Activated CD4-positive, alpha-beta T cell treated with anti-CD3 and anti-CD28 coated beads, Interleukin-2, amount 50 U/mL, for 24 hours (primary cell): Measurements from ENCODE around the gene LOXL1.

Source experiments
- DNase-seq, 2 donors: peaks; one replicate each; pipeline ENCODE4 v3.0.0-alpha.2; 2020; ENCODE audit warnings: low read depth in 1 of 2, low spot score in 1 of 2

The LOXL1 gene

DNA sequence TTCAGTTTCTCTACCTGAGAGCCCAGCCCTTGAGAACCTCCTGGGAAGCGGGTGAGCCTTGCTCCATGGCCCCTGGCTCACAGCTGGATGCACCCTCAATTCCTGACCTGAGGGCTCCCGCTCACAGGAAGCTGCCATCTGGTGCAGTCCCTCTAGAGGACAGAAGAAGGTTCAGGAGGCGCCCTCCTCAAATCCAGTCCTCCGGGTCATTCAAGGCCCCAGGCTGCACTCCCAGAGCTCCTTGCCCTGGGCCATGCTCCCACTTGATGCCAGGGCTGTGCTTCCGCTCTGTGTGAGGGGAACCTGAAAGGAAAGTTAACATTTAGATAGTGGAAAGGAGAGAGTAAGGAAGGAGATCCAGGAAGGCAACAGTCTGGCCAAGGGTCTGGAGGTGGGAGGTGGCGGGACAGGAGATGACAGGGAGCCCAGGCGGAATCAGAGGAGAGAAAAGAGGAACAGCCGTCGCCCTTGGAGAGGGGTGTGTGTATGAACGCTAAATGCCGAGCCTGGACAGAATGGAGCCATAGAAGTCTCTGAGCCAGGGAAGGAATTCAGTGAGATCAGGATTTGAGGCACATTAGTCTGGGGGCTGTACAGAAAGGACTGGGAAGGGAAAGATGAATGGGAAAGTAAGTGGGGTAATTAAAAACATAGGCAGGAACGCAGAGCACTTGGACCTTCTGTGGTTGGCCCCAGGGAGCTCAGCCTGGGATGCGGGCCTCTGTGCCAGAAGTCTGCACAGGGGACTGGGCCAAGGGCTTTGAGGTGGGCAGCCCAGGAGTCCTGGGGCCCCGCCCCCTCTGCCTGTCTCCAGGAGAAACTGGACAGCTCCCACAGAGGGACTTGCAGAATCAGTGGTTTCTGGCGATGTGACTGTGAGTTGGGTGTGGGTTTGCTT, 26.8 kb upstream of the LOXL1 start:
- no peak for DNase-seq

DNA sequence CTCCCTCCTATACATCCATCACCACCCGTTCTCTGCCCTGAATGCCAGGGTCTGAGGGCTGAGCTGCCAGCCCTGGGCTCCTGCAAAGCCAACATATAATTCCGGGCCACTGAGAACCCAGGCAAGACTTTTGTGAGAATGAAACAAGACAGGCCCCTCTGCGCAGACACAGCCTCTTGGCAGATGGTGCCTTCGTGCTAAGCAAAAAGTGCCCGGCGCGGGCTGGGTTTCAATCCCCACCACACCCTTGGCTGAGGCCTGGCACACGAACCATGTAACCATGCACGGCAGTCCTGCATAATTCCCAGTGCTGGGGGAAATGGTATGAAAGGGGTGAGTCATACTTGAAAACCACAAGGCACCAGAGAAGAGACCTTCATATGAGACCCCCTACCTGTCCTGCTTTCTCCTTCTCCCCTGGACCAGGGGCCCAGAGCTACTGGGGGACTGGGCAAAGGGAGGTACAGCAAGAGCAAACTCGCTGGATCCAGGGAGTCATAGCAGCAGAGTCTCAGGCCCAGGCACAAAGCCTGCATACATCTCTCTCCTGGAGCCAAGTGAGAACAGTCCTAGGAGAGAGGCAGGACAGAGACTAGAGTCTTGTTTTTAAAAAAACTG, 26.1 kb upstream of the LOXL1 start:
- DNase-seq, result no peak

DNA sequence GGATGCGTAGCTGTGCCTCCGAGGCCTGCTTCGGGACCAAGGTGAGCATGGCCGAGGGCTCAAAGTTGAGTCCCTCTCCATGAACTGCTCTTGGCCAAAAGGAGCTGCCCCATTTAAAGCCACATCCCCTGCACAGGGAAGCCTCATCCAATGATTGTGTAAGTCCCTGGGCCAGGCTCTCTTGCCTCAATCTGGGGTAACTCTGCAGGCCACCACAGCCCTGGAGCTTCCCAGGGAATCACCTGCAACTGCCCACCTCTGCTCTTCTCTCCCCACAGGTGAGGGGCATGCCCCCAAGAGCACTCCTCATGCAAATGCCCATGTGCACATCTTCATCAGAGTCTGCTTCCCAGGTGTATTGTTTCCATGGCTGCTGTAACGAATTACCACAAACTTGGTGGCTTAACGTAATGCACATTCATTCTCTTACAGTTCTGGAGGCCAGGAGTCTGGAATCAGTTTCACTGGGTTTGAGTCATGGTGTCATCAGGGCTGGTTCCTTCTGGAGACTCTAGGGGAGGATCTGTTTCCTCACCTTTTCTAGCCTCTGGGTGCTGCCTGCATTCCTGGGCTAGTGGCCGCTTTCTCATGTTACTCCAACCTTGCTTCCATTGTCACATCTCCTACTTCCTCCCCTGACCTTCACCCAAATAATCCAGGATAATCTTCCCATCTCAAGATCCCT, 25.0 kb upstream of the LOXL1 start:
- no peak for DNase-seq

DNA sequence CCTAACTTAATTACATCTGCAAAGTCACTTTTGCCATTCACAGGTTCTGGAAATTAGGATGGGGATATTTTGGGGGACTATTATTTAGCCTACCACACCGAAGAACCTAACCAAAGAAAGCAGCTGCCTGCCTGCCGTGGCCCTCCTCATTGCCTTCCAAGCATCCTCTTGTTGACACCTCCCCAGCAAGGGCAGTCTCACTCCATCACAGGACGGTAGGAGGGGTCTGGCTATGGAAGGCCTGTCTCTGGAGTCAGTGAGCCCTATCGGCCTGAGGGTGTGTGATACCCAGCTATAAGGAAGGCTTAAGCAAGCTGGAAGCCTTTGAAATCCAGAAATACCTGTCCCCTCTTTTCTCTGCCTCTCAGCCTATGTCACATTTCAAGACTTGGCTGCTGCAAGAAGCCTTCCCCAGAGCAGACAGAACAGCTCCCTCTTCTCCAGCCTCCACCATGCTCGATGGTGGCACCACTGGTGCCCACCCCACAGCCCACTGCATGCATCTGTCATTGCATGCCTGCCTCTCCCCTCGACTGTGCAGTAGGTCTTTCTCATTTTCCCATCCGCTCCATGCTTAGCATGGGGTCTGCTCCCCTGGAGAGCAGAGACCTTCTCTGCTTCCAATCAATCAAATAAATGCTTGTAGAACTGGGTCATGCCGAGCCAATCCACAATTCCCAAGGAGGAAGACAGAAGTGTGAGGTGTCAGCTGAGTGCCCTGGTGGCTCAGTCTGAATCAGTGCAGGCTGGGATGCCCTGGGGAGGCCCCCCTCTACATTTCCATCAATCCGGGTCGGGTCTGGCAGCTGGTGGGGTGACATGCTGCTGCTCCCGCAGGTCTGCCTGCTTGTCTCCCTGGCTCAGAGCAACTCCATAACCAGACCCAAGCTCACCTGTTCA, 23.9 kb upstream of the LOXL1 start:
- no peak for DNase-seq

DNA sequence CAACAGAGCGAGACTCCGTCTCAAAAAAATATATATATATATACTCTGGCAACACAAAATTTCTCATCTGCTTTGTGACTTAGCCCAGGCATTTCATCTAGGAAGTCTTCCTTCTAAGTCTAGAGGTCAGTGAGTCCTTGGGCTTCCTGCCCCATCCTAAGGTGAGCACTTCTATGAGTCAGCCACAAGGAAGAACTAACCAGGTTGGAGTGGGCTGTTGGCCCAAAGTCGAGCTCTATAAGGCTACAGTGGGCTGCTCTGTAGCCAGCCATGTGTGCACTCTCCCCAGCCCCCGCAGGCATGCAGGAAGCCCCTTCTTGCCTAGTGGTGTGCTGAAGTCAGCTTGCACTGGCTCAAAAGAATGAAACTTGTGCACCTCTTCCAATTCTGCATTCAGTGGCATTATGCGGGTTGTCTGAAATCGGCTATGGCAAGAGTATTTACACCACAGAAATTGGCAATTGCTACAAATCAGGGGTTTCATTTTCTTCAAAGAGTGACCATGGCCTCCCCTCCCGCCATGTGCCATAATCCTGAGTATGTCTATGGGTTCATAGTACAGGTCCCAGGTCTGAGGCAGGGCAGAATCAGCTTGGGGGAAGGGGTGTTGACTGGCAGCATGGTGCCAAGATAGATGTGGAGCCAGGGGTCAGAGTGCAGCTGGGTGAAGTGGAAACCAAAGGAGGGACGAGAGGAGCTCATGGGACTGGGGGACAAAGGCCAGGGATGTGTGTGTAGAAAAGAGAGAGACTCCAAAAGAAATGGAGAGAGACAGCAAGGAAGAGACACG, 22.0 kb upstream of the LOXL1 start:
- no peak for DNase-seq

DNA sequence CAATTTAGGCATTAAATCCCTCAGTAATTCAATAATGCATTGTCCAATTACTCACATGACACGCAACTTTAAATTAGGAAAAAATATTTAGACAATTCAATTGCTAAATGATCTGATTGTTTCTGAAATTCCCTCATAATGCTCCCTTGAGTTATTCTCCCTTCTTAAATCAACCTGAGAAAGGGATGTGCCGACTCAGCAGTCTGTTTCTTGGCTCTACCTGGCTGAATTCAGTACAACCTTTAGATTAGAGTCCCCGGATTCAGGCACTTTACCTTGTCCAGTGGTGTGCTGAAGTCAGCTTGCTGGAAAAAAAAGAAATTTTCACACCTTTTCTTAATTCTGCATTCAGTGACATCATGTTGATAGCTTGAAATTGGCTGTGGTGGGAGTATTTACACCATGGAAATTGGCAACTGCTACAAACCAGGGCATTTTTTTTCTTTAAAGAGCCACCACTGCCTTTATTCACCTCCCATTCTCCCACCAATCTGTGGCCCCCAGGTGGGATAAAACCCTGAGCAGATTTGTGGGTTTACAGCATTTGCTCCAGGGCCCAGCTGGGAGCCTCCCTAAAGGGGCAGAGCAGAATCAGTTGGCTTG, 20.9 kb upstream of the LOXL1 start:
- DNase-seq, result no peak

DNA sequence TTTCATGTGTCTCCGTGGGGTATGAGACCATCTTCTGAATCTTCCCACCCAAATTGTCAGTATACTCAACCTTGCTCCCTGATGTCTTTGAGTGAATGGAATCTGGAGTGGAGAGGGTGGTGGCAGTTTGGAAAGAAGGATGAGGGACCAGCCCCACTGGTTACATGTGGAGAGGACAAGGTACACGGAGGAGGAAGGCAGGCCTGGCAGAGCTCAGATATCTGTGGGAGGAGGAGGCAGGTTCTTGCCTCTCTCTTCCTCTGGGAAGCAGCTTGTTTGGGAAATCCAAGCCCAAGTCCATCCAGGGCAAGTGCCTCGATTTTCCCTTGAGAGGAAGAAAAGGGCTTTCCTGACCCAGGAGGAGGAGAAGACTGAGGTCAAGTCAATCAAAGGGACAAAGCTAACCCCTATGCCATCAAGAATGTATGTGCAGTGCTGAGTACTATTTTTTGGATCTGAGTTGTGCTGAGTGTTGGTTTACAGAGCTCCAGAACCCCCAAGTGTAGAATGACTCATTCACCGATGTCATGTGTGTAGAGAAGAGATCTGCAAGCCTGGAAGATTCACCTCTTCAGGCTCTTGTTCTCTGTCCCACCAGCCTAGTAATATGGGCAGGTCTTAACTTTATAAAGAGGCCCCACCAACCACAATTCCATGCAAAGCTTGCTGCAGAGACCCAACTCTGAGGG, 19.8 kb upstream of the LOXL1 start:
- no peak for DNase-seq

DNA sequence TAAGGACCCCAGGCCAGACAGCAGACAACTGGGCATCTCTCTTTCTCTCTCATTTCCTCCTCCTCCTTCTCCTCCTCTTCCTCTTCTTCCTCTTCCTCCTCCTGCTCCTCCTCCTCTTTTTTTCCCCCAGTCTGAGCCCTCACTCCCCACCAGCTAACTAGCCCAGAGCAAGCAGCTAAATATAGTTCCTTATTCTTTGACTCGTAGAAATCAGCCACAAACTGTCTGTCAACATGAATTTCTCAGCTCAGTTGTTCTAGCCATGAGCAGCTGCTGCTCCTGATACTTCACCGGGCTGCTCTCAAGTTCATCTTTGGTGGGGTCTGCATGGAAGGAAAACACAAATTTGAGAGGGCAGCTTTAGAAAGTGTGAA, 19.2 kb upstream of the LOXL1 start:
- DNase-seq, result no peak

DNA sequence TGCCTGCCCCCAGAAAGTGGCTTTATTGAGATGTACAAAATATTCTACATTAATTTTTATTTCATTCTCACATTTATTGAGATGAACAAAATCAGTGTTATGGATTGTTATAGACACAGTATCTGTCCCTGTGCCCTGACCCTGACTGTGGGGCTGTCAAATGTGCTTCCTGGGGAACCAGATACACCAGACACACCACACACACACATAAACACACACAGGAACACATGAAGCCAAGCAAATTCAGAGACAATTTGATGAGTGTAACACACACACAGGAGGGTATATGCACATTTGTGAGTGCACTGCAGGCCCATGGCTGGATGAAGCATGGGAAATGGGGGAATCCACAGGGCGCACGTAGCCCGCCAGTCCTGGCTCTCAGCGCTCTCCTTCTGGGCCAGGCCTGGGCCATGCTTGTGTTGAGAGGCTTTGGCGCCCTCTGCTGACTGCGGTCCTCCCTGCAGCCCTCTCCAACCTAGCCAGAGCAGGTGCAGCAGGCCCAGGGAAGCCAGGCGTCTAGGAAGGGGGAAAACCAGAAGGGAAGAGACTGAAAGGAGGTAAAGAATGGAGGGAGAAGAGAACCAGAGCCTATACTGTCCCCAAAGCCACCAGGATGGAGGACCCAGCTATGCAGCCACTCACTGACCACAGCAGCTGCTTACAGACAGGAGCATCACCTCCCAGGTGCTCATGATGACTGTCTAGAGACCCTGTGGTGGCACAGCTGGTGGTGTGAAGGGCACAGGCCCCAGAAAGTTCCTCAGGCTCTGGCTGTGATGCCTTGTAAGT, 18.0 kb upstream of the LOXL1 start:
- peak; percentile 53 to 57 for DNase-seq

DNA sequence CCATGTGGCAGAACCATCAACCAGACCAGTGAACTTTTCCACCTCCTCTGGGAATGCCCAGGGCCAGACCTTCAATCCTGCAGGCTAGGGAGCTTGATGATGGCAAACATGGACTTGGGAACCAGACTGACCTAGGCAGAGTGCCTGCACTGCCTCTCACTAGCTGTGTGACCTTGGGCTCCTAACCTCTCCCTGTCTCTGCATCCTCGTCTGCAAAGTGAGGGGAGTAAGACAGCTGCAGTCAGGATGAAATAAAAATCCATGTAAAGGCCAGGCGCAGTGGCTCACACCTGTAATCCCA, 17.5 kb upstream of the LOXL1 start:
- DNase-seq, result no peak

DNA sequence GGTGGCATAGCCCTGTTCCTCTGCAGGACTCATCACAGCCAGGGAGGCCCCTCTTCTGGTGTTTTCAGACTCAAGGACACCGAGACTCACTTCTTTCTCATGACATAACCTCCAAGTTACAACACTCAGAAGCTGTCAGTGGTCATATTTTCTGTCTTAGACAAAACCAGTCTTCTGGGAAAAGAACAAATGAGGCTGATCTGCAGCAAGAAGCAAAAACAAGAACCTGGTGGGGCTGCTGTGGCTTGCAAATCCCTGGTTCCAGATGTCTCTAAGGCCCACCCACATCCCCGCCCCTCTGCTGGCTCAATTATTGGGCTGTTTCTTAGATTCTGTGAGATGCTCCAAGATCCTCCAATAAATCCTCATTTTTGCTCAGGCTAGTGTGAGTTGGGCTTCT, 16.6 kb upstream of the LOXL1 start:
- DNase-seq, result no peak

DNA sequence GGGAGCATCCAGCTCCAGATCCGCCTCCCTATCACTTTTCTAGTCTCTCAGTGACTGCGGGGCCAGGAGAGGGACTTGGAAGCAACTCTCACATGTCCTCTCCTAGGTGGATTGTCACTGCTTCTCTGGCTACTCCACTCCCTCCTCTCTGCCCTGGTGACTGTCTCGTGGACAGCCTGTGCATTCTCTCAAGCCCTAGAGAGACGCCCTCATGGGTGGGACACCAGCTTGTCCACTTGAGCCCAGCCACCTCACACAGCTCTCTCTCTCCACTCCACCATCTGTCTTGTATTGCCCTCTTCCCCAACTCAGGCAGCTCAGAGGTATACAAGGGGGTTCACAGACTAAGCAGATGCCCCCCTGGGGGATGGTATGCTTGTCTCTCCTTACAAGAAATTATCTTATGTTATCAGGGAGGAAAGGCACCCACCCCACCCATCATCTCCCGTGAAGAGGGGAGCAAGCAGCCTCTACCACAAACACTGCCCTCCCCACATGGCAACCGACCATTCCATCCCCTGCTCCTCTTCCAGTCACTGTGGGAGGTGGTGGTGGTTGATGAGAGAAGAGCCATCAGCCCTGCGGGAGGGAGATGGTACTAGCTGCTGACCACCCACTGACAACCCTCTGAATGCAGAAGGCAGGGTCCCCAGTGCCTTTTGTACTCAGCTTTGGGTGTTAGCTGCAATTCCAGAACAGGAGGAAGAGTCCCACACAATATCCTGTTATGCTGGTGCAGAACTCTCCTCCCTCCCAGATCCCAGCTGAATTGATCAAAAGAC, 15.5 kb upstream of the LOXL1 start:
- DNase-seq, result no peak

DNA sequence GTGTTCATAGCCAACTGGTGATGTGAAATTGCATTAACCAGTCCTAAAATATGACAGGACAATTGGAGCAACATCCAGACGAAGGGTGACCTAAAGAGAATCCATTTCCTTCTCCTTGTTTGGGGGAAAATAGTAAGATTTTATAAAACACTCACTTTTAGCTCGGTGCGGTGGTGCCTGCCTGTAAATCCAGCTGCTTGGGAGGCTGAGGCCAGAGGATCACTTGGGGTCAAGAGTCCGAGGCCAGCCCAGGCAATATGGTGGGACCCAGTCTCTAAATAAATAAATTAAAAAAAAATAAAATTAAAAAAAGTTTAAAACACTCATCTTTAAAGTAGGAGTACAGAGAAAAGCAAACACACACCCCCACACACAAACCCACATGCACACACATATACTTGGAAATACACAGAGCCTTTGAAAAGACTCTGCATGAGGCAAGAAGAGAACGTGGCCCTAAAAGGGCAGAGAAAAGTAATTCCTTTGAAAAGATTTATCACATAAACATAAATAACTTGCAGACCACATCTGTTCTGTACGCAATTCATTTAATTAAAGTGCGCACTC, 14.1 kb upstream of the LOXL1 start:
- DNase-seq, result no peak

DNA sequence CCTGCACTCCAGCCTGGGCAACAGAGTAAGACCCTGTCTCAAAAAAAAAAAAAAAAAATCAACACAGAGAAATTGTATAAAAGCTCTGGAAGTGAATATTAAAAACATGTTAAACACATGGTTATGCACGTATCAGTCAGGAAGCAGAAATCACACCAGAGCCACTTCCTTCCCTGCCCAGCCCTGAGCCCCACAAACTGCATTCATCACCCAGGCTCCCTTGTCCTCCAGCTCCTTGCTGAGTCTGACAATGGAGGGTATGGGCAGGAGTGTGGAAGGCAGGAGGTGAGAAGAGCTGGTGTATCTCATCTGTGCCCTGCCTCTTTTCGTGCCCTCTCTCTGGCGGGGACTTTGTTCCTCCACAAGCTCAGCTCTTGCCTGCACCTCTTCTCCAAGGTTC, 12.1 kb upstream of the LOXL1 start:
- DNase-seq, result no peak

DNA sequence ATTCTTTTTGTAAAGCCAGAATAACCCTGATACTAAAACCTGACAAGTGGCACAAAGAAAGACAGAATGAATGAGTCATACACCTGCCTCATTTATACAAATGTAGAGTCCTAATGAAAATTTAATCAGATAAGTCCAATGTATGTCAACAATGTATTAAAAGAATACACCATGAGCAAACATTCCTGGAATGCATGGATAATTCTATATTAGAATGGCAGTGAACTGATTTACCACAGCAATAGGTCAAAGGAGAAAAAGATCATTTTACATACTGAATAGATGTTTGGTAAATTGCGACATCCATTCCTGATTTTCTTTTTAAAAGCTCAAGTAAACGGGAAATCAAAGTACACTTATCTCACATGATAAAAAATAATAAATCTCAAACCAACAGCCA, 11.2 kb upstream of the LOXL1 start:
- DNase-seq, result no peak

DNA sequence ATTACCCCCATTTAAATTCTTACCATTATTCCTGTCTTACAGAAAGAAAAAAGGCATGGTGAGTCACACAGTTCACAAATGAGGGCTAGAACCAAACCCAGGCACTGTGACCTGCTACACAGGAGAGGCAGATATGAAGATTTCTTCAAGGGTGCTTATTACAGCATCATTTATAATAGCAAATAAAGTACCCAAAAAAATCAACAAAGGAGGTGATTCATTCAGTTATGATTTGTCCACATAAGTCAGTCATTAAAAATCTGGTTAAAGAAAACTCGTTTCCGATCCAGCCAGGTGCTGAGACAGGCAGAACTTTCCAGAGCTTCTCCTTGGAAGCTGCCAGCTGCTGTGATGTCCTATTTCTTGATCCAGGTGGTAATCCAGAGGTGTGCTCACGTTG, 7.5 kb upstream of the LOXL1 start:
- no peak for DNase-seq

DNA sequence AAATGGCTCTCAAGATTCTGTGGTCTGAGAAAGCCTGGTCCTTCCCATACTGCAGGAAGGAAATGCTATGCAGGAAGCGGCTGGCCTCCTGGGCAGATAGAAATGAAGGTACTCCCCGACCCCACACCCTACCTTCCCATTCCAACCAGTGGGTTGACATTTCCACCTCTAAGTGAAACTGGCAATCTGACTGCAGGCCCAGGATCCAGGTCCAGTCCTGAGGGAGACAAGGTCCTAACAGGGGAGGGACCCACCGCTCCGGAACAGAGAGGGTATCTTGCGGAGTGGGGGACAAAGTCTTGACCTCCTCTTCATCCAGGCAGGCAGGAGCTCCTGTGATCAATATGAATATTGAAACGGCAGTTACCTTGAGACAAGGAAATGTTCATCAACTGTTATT, 6.6 kb upstream of the LOXL1 start:
- no peak for DNase-seq
